Measurements from ENCODE around the gene CASP8AP2. TPM values are rescaled to one million over a fixed set of nuclear protein-coding genes. Genes with fewer than 3 reads are reported as not detected.
A peak's percentile ranks its signal among the peaks of the same experiment; 100 is the strongest.

The CASP8AP2 gene
- total RNA-seq, 1 donor from 2014 or later = 12.1 TPM

DNA sequence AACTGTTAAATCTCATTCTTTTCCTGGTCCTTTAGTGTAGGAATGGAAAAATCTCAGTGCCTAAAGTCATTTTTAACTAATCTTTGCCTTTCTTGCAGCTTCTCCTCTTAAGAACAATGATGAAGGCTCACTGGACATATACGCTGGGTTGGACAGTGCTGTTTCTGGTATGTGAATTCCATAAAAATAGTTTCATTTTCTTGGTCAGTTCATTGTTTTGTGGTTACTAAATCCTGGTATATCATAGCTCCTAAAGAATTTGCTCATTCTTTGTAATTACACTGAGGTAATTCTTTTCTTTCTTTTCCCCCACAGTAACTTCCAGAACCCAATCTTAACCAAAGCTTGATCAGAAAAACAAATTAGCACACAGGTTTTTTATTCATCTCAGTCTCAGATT lies 23.4 kb downstream of the CASP8AP2 start:
- peaks cover 2% of the 10 kb centered on the region for H3K36me3 Mint-ChIP-seq (ENCODE audit: low read depth, unreplicated experiment)
- DNase-seq (ENCODE audit: low read depth) (peak; percentile 77), FAIRE-seq (peak; percentile 68)
- Histone ChIP-seq H3K9me3 (ENCODE audit: insufficient read depth, low read depth, low read length) (no peaks in the 10 kb centered on the region), H3K27me3 (ENCODE audit: insufficient read depth, low read length) (no peaks in the 10 kb centered on the region), H3K79me2 (ENCODE audit: insufficient read depth, low read length) (peaks cover 3% of the 10 kb centered on the region), H4K20me1 (ENCODE audit: insufficient read depth, low read length) (peaks cover 15% of the 10 kb centered on the region), H3K4me3 (ENCODE audit: insufficient read depth, low read depth, low read length) (no peak overlapping the region), H3K27ac (ENCODE audit: low read depth, low read length) (no peak overlapping the region), H3K4me2 (ENCODE audit: low read length) (peak overlapping the region; percentile 39), H2AFZ (ENCODE audit: low read depth, low read length) (no peak overlapping the region), H3K4me1 (ENCODE audit: insufficient read depth, low read length) (peaks cover 6% of the 10 kb centered on the region), H3K9ac (ENCODE audit: low read length) (no peak overlapping the region), H3K36me3 (ENCODE audit: insufficient read depth, low read length) (peaks cover 24% of the 10 kb centered on the region)
- no peak overlapping the region for H3K4me3 Mint-ChIP-seq (ENCODE audit: unreplicated experiment)
- peak overlapping the region; percentile 16 for H3K27ac Mint-ChIP-seq (ENCODE audit: unreplicated experiment)
- no peak for TF ChIP-seq EZH2 (IDR thresholded peaks at IDR 0.05; ENCODE audit: insufficient read depth, low read length)
- TF ChIP-seq, protein P1, sequence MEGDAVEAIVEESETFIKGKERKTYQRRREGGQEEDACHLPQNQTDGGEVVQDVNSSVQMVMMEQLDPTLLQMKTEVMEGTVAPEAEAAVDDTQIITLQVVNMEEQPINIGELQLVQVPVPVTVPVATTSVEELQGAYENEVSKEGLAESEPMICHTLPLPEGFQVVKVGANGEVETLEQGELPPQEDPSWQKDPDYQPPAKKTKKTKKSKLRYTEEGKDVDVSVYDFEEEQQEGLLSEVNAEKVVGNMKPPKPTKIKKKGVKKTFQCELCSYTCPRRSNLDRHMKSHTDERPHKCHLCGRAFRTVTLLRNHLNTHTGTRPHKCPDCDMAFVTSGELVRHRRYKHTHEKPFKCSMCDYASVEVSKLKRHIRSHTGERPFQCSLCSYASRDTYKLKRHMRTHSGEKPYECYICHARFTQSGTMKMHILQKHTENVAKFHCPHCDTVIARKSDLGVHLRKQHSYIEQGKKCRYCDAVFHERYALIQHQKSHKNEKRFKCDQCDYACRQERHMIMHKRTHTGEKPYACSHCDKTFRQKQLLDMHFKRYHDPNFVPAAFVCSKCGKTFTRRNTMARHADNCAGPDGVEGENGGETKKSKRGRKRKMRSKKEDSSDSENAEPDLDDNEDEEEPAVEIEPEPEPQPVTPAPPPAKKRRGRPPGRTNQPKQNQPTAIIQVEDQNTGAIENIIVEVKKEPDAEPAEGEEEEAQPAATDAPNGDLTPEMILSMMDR (IDR thresholded peaks at IDR 0.05; ENCODE audit: insufficient read depth, low read depth, low read length) = no peak
- no peaks in the 10 kb centered on the region for H3K27me3 Mint-ChIP-seq (ENCODE audit: low read depth, unreplicated experiment)
- peaks cover 14% of the 10 kb centered on the region for H3K4me1 Mint-ChIP-seq (ENCODE audit: low read depth, unreplicated experiment)
- H3K9me3 Mint-ChIP-seq (ENCODE audit: unreplicated experiment) = no peaks in the 10 kb centered on the region

DNA sequence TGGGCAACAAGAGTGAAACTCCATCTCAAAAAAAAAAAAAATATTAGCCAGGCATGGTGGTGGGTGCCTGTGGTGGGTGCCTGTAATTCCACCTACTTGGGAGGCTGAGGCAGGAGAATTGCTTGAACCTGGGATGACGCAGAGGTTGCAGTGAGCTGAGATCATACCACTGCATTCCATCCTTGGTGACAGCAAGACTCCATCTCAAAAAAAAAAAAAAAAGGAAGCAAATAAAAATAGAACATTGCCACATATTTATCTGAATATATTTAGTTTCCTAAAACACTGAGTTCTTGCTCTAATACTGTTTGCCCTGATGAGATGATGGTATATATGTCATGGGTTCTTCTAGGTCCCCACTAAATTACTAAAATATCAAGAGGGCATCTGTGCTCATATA lies 28.4 kb downstream of the CASP8AP2 start:
- H2AFZ ChIP-seq (ENCODE audit: low read depth, low read length) = no peak overlapping the region
- no peaks in the 10 kb centered on the region for H3K4me1 ChIP-seq (ENCODE audit: insufficient read depth, low read length)
- peaks cover 43% of the 10 kb centered on the region for H3K36me3 ChIP-seq (ENCODE audit: insufficient read depth, low read length)
- no peaks in the 10 kb centered on the region for H4K20me1 ChIP-seq (ENCODE audit: insufficient read depth, low read length)
- Mint-ChIP-seq H3K4me3 (ENCODE audit: unreplicated experiment) (no peak overlapping the region), H3K27me3 (ENCODE audit: low read depth, unreplicated experiment) (no peaks in the 10 kb centered on the region), H3K27ac (ENCODE audit: unreplicated experiment) (no peak overlapping the region), H3K36me3 (ENCODE audit: low read depth, unreplicated experiment) (peaks cover 14% of the 10 kb centered on the region), H3K4me1 (ENCODE audit: low read depth, unreplicated experiment) (peaks cover 3% of the 10 kb centered on the region), H3K9me3 (ENCODE audit: unreplicated experiment) (no peaks in the 10 kb centered on the region)
- H3K9ac ChIP-seq (ENCODE audit: low read length) = no peak overlapping the region
- no peak overlapping the region for H3K27ac ChIP-seq (ENCODE audit: low read depth, low read length)
- no peak for DNase-seq (ENCODE audit: low read depth)
- FAIRE-seq = no peak
- TF ChIP-seq, protein P1 (IDR thresholded peaks at IDR 0.05; ENCODE audit: insufficient read depth, low read depth, low read length) = no peak
- TF ChIP-seq EZH2 (IDR thresholded peaks at IDR 0.05; ENCODE audit: insufficient read depth, low read length) = no peak
- no peaks in the 10 kb centered on the region for H3K79me2 ChIP-seq (ENCODE audit: insufficient read depth, low read length)
- H3K9me3 ChIP-seq (ENCODE audit: insufficient read depth, low read depth, low read length) = no peaks in the 10 kb centered on the region
- H3K27me3 ChIP-seq (ENCODE audit: insufficient read depth, low read length) = no peaks in the 10 kb centered on the region
- no peak overlapping the region for H3K4me2 ChIP-seq (ENCODE audit: low read length)
- no peak overlapping the region for H3K4me3 ChIP-seq (ENCODE audit: insufficient read depth, low read depth, low read length)

DNA sequence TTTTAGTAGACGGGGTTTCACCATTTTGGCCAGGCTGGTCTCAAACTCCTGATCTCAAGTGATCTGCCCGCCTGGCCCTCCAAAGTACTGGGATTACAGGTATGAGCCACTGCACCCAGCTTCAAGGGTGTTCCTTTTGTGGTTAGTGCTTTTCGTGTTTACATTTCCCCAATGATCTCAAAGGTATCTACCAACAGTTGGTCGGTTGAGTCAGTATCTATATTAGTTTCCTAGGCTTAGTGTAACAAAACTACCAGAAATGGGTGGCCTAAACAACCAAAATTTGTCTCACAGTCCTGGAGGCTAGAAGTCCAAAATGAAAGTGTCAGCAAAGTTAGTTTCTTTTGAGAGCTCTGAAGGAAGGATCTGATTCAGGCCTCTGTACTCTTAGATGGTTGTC lies 30.1 kb downstream of the CASP8AP2 start:
- Histone ChIP-seq H4K20me1 (ENCODE audit: insufficient read depth, low read length) (no peaks in the 10 kb centered on the region), H3K27ac (ENCODE audit: low read depth, low read length) (no peak overlapping the region), H3K9ac (ENCODE audit: low read length) (no peak overlapping the region), H2AFZ (ENCODE audit: low read depth, low read length) (no peak overlapping the region), H3K27me3 (ENCODE audit: insufficient read depth, low read length) (no peaks in the 10 kb centered on the region), H3K79me2 (ENCODE audit: insufficient read depth, low read length) (no peaks in the 10 kb centered on the region), H3K4me2 (ENCODE audit: low read length) (no peak overlapping the region), H3K9me3 (ENCODE audit: insufficient read depth, low read depth, low read length) (no peaks in the 10 kb centered on the region), H3K36me3 (ENCODE audit: insufficient read depth, low read length) (peaks cover 49% of the 10 kb centered on the region), H3K4me1 (ENCODE audit: insufficient read depth, low read length) (no peaks in the 10 kb centered on the region), H3K4me3 (ENCODE audit: insufficient read depth, low read depth, low read length) (no peak overlapping the region)
- peaks cover 19% of the 10 kb centered on the region for H3K36me3 Mint-ChIP-seq (ENCODE audit: low read depth, unreplicated experiment)
- no peak for DNase-seq (ENCODE audit: low read depth)
- no peaks in the 10 kb centered on the region for H3K9me3 Mint-ChIP-seq (ENCODE audit: unreplicated experiment)
- no peak for FAIRE-seq
- H3K27me3 Mint-ChIP-seq (ENCODE audit: low read depth, unreplicated experiment) = no peaks in the 10 kb centered on the region
- H3K27ac Mint-ChIP-seq (ENCODE audit: unreplicated experiment) = no peak overlapping the region
- TF ChIP-seq, protein P1 (IDR thresholded peaks at IDR 0.05; ENCODE audit: insufficient read depth, low read depth, low read length) = no peak
- TF ChIP-seq EZH2 (IDR thresholded peaks at IDR 0.05; ENCODE audit: insufficient read depth, low read length) = no peak
- no peak overlapping the region for H3K4me3 Mint-ChIP-seq (ENCODE audit: unreplicated experiment)
- no peaks in the 10 kb centered on the region for H3K4me1 Mint-ChIP-seq (ENCODE audit: low read depth, unreplicated experiment)
